Endothelial cell of umbilical vein (primary cell): ENCODE data around the gene ATP6V1A.

Experiments used
- CTCF ChIP-seq, 2 donors: IDR thresholded peaks; 1 replicate in 1 of 2; 2 replicates in 1 of 2; pipeline ENCODE4 v1.5.1; 2011; ENCODE audit warnings: low read length in 2 of 2, mild to moderate bottlenecking in 2 of 2, moderate library complexity in 2 of 2, control low read depth in 1 of 2, inconsistent platforms in 1 of 2, low read depth in 1 of 2; ENCODE audit not compliant: insufficient read depth in 1 of 2; ENCODE audit errors: extremely low read depth in 1 of 2
- JUN ChIP-seq: IDR thresholded peaks from 2 replicates; pipeline ENCODE4 v1.6.1; 2011; ENCODE audit warnings: borderline replicate concordance, low read depth; ENCODE audit not compliant: insufficient read length, insufficient read depth
- POLR2AphosphoS5 ChIP-seq: IDR thresholded peaks from 2 replicates; pipeline ENCODE4 v1.6.1; 2012; ENCODE audit warnings: low read depth, mild to moderate bottlenecking, control low read depth, low read length, moderate library complexity; ENCODE audit not compliant: insufficient read depth

GRCh38 chr3:113753376-113753985 is 6.6 kb downstream of the ATP6V1A start:
- TF ChIP-seq CTCF (IDR thresholded peaks at IDR 0.05; ENCODE audit: extremely low read depth in 1 of 2, insufficient read depth in 1 of 2, low read depth in 1 of 2, low read length in 2 of 2): no peak
- no peak for TF ChIP-seq JUN
- TF ChIP-seq POLR2AphosphoS5: no peak
